GM18858 (cell line): ENCODE measurements around the gene ZNF860.
A peak's percentile ranks its signal among the peaks of the same experiment; 100 is the strongest.
"Not testable (repeated sequence)": the region's sequence is repeated elsewhere in the genome, so short reads cannot be mapped to it uniquely, and the experiment has no call there.

Experiments
- ATAC-seq: cut with Tn5 transposase; IDR thresholded peaks from one replicate; pipeline ENCODE4 v1.9.1; 2021; ENCODE audit not compliant: unreplicated experiment

Gene ZNF860

GRCh38 chr3:31995026-31995425 is 13.5 kb downstream of the ZNF860 start:
- not testable (repeated sequence) for ATAC-seq

- ATAC-seq, result no peak
These were observed 14.6 kb downstream of the ZNF860 start for GRCh38 chr3:31996195-31996594.

- ATAC-seq, result no peak
These were observed 15.9 kb downstream of the ZNF860 start for GRCh38 chr3:31997500-31997899.

GRCh38 chr3:31999907-32000439 is 18.4 kb downstream of the ZNF860 start:
- ATAC-seq, result peak; percentile 90

- ATAC-seq, result no peak
These were observed 19.3 kb downstream of the ZNF860 start for GRCh38 chr3:32000877-32001276.

GRCh38 chr3:32002561-32003368 is 21.2 kb downstream of the ZNF860 start:
- ATAC-seq, result no peak

GRCh38 chr3:32003380-32003779 is 21.8 kb downstream of the ZNF860 start:
- no peak for ATAC-seq

GRCh38 chr3:32004113-32004765 is 22.7 kb downstream of the ZNF860 start:
- no peak for ATAC-seq

- no peak for ATAC-seq
These were observed 27.6 kb downstream of the ZNF860 start for GRCh38 chr3:32009101-32009500.

- ATAC-seq, result no peak
These were observed 28.4 kb downstream of the ZNF860 start for GRCh38 chr3:32009957-32010356.

- not testable (repeated sequence) for ATAC-seq
These were observed 29.1 kb downstream of the ZNF860 start for GRCh38 chr3:32010699-32011098.

GRCh38 chr3:32015638-32016037 is 34.1 kb downstream of the ZNF860 start:
- ATAC-seq, result not testable (repeated sequence)

GRCh38 chr3:32017286-32017685 is 35.7 kb downstream of the ZNF860 start:
- ATAC-seq, result no peak

- no peak for ATAC-seq
These were observed 37.4 kb downstream of the ZNF860 start for GRCh38 chr3:32018757-32019564.

GRCh38 chr3:32021155-32021554 is 39.6 kb downstream of the ZNF860 start:
- no peak for ATAC-seq

- ATAC-seq, result no peak
These were observed 40.2 kb downstream of the ZNF860 start for GRCh38 chr3:32021748-32022147.

GRCh38 chr3:32022947-32023346 is 41.4 kb downstream of the ZNF860 start:
- ATAC-seq, result no peak

- ATAC-seq, result no peak
These were observed 45.0 kb downstream of the ZNF860 start for GRCh38 chr3:32026593-32026992.

GRCh38 chr3:32037932-32038267 is 56.4 kb downstream of the ZNF860 start:
- ATAC-seq, result no peak

GRCh38 chr3:32041316-32041715 is 59.8 kb downstream of the ZNF860 start:
- ATAC-seq, result no peak
